Effector CD8-positive, alpha-beta T cell (primary cell): Measurements from ENCODE around the gene EDC4.

Experiments used
- DNase-seq: peaks from one replicate; lab custom pipeline; 2025; lab: John Stamatoyannopoulos, UW

The EDC4 gene

DNA sequence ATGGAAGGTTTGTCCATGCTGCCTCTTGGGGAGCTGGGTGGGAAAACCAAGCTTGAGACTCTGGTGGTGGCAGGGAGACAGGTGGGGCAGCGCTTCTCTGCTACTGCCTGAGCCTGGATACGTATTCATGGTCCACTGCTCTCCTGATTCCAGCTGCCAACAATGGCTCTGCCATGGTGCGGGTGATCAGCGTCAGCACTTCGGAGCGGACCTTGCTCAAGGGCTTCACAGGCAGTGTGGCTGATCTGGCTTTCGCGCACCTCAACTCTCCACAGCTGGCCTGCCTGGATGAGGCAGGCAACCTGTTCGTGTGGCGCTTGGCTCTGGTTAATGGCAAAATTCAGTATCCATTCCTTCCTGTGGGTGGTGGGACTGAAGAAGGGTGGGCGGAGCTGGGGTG, 4.2 kb downstream of the EDC4 start:
- DNase-seq = no peak

DNA sequence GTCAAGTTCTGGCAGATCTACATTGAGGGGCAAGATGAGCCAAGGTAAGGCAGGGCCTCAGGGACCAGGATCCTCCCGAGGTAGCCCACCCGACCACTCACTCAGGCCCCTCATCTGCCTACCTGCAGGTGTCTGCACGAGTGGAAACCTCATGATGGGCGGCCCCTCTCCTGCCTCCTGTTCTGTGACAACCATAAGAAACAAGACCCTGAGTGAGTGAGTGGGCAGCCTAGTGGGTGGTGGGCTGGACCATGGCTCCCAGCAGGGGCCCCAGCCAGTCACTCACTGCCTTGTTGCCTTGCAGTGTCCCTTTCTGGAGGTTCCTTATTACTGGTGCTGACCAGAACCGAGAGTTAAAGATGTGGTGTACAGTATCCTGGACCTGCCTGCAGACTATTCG, 5.4 kb downstream of the EDC4 start:
- no peak for DNase-seq

DNA sequence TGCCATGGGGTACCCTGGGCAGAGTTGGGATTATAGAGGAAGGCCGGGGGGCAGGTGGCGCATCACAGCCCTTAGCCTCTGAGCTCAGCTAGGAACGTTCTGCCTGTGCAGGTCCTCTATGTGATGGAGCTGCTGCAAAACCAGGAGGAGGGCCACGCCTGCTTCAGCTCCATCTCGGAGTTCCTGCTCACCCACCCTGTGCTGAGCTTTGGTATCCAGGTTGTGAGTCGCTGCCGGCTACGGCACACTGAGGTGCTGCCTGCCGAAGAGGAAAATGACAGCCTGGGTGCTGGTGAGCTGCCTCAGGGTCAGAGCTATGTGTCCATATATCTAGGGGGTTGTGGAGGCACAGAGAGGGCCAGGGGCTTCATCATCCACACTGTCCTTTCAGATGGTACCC, 6.0 kb downstream of the EDC4 start:
- DNase-seq = no peak

DNA sequence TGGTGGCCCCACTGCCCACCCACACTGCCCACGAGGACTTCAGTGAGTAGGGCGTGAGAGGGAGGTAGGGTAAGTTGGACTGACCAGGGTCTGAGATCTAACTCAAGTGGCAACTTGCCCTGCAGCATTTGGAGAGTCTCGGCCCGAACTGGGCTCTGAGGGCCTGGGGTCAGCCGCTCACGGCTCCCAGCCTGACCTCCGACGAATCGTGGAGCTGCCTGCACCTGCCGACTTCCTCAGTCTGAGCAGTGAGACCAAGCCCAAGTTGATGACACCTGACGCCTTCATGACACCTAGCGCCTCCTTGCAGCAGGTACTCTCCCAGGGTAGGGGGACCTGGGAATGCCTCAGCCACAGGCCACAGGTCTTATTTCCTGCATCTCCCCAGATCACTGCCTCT, 6.6 kb downstream of the EDC4 start:
- DNase-seq = no peak

DNA sequence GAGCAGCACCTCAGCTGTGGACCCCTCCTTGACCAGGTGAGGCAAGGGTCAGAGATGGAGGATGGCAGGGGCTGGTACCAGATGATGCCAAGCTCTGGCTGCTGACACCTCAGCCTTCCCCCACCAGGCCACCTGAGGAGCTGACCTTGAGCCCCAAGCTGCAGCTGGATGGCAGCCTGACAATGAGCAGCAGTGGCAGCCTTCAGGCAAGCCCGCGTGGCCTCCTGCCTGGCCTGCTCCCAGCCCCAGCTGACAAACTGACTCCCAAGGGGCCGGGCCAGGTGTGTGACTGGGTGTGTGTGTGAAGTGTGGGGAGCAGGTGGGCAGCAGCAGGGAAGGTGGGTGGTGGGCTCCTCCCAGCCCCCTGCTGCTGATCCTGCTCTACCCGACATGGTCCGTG, 7.1 kb downstream of the EDC4 start:
- no peak for DNase-seq

DNA sequence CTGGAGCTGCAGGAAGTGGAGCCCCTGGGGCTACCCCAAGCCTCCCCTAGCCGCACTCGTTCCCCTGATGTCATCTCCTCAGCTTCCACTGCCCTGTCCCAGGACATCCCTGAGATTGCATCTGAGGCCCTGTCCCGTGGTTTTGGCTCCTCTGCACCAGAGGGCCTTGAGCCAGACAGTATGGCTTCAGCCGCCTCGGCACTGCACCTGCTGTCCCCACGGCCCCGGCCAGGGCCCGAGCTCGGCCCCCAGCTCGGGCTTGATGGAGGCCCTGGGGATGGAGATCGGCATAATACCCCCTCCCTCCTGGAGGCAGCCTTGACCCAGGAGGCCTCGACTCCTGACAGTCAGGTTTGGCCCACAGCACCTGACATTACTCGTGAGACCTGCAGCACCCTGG, 7.7 kb downstream of the EDC4 start:
- no peak for DNase-seq

DNA sequence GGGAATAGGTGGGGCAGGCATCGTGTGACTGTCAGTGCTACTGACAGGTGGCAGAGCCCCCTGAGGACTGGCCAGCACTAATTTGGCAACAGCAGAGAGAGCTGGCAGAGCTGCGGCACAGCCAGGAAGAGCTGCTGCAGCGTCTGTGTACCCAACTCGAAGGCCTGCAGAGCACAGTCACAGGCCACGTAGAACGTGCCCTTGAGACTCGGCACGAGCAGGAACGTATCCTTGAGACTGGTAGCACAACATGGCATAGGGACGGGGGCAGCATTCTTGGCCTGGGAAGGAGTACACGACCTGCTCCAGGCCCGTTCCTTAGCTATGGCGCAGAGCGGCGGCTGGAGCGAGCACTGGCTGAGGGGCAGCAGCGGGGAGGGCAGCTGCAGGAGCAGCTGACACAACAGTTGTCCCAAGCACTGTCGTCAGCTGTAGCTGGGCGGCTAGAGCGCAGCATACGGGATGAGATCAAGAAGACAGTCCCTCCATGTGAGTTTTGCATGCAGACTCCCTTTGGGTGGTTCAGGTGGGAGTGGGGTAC, 8.8 kb downstream of the EDC4 start:
- no peak for DNase-seq

DNA sequence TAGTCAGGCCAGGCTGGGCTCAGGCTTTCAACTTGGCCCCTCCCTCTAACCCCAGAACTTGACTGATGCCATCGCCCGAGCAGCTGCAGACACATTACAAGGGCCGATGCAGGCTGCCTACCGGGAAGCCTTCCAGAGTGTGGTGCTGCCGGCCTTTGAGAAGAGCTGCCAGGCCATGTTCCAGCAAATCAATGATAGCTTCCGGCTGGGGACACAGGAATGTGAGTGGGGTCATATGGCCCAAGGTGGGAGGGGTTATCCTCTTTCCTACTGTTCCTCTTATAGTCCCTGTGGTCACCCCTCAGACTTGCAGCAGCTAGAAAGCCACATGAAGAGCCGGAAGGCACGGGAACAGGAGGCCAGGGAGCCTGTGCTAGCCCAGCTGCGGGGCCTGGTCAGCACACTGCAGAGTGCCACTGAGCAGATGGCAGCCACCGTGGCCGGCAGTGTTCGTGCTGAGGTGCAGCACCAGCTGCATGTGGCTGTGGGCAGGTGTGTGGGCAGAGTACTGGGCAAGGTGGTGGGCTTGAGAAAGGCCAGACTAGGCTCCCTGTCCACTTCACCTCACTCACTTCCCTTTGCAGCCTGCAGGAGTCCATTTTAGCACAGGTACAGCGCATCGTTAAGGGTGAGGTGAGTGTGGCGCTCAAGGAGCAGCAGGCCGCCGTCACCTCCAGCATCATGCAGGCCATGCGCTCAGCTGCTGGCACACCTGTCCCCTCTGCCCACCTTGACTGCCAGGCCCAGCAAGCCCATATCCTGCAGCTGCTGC, 9.7 kb downstream of the EDC4 start:
- DNase-seq = no peak

DNA sequence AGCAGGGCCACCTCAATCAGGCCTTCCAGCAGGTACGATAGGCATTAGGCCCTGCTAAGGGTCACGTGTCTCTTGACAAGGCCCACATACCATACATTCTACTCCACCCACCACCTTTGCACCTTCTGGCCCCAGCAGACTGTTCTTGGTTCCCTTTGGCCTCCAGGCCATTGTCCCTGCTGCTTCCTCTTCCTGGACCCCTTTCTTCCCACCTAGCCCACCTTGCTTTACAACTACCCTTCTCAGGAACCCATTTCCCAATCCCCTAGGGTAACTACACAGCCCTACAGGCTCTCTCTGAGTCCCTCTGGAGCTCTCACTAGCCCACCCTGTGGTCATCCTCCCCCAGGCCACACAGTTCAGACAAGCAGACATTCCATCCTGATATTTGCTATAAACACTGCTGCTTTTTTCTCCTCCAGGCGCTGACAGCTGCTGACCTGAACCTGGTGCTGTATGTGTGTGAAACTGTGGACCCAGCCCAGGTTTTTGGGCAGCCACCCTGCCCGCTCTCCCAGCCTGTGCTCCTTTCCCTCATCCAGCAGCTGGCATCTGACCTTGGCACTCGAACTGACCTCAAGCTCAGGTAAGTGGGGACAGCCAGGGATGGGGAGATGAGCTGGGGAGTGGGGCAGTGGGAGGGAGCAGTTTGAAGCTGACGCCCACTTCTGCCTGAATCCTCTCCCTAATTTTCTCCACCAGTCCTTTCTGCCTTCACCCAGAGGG, 10.5 kb downstream of the EDC4 start:
- no peak for DNase-seq

DNA sequence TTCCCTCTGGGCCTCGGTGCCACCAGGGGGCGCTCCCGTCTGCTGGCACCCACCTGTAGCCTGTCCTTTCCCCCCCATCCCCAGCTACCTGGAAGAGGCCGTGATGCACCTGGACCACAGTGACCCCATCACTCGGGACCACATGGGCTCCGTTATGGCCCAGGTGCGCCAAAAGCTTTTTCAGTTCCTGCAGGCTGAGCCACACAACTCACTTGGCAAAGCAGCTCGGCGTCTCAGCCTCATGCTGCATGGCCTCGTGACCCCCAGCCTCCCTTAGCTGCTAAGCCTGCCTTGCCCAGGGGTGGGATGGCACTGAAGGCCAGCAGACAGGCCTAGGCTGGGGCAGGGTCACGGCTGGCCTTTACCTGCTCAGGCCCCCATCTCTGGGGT, 11.0 kb downstream of the EDC4 start:
- peak; percentile 66 for DNase-seq

DNA sequence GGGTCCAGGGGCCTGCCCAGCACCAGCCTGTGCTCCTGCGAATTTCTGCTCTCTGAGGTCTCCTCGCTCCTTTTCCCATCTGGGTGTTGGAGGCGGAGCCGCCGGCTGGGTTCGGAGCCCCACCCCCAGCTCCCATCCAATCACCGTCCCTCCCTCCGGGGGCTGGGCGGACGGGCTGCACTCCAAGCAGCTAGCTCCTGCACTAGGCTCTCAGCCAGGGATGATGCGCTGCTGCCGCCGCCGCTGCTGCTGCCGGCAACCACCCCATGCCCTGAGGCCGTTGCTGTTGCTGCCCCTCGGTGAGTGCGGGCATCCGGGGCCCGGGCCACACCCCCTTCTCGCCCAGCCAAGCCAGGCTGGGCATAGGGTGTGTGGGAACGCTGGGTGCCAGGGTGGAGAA, 11.8 kb downstream of the EDC4 start, which contains the start of gene NRN1L:
Gene NRN1L (plus strand): TSS at position 202 of the 400 bp plus-strand sequence. CDS start 19 bp downstream, at position 221.
- DNase-seq = no peak

DNA sequence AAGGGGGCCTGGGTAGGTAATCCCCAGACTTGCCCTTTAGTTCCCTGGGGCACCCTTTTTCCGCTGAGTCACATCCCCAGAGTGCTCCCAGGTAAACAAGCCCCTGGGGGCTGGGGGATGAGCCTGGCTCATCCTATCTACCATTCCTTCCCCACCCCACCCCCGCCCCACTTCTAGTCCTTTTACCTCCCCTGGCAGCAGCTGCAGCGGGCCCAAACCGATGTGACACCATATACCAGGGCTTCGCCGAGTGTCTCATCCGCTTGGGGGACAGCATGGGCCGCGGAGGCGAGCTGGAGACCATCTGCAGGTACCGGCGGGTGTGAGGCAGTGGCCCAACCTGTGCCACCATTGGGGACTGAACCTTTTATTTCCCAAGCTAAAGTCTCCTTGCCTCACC, 12.7 kb downstream of the EDC4 start:
- DNase-seq = no peak

DNA sequence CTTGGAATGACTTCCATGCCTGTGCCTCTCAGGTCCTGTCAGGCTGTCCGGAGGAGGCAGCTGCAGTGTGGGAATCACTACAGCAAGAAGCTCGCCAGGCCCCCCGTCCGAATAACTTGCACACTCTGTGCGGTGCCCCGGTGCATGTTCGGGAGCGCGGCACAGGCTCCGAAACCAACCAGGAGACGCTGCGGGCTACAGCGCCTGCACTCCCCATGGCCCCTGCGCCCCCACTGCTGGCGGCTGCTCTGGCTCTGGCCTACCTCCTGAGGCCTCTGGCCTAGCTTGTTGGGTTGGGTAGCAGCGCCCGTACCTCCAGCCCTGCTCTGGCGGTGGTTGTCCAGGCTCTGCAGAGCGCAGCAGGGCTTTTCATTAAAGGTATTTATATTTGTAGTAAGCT, 13.1 kb downstream of the EDC4 start:
- no peak for DNase-seq

DNA sequence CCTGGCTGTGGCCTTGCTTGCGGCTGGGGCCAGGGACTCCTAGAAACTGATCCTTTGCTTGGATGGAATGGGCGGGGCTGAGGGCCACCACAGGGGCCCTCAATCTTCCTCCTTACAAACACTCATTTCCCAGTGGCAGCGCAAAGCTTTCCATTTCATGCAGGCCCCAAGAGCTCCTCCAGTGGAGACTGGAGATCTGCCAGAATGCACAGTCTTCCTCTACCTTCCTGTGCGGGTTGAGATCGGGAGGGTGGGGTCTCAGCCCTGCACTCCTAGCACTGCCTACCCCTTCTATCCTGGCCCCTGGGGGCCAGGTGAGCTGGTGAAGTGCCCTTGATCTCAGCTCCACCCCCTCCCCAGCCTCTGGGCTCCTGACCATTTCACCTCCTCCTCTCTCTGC, 13.5 kb downstream of the EDC4 start:
- no peak for DNase-seq

DNA sequence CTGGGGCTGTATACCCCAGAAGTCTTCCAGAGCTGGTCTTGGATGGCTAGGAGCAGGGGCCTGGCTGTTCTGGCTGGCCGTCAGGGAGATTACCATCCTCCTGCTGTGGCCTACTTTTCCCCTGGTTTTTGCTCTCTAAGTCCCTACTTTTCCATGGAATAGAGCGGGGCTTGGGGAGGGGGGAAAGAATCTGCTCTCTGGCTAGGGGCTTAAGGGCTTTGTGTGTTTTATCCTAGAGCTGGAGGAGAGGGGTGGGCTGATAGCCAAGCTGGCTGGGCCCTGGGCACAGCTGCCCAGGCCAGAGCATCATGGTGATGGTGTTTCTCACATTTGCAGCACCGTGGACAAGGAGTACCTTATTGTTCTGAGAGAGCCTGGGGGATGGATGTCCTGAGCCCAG, 15.5 kb downstream of the EDC4 start:
- DNase-seq = no peak

DNA sequence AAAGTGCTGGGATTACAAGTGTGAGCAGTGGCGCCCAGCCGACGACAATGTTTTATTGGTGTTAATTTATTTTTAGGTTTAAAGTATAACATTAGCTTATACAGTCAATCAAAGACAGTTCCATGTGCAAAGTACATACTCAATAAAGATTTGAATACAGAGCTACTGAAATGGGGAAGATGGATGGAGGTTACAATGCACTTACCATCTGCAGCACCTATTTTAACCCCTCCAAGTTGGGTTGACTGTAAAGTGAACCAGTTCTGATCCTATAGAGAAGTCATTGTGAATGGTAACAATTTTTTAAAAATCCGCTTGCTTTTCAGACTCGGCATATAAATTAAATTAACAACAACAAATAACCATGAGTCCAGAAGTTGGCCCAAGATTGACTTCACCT, 19.5 kb downstream of the EDC4 start:
- no peak for DNase-seq

DNA sequence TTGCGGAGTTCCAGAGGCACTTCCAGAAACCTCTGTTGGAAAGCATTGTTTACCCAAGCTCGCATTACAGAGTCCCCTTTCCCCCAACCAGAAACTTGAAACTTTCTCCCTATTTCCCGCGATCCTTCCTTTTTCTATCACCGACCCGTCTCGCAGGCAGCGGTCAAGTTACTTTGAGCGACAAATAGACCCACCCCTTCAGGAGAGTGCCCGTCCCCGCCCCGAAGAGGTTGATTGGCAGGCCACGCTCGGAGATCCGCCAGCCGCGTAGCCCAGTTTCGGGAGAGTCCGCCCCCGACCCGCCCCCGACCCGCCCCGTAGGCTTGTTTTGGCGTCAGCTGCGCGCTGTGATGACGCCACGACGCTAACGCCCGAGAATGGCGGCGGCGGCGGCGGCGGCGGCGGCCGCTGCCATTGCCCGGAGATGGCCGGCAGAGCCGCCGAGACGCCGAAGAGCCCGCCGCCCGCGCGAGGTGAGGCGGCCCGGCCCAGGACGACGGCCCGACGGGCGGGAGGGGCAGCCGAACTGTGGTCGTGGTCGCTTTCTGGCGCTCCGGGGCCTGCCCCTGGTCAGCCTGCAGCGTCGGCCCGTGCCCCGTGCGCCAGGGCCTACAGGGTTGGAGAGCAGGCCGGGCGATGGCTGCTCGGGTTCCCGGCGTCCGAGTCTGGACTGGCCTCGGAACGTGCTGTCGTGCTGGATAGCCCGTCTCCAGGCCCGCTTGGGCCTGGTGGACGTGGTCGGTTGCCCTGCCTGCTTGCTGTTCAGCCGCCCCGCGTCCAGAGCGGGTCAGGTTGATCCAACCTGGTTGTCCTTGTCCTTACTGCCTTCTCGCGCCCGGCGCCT, 20.3 kb downstream of the EDC4 start, which contains the start of gene PSKH1:
Gene PSKH1 (plus strand): TSS at position 356 of the 844 bp plus-strand sequence. CDS start 15,496 bp downstream, outside the sequence.
- peak; percentile 95 for DNase-seq

DNA sequence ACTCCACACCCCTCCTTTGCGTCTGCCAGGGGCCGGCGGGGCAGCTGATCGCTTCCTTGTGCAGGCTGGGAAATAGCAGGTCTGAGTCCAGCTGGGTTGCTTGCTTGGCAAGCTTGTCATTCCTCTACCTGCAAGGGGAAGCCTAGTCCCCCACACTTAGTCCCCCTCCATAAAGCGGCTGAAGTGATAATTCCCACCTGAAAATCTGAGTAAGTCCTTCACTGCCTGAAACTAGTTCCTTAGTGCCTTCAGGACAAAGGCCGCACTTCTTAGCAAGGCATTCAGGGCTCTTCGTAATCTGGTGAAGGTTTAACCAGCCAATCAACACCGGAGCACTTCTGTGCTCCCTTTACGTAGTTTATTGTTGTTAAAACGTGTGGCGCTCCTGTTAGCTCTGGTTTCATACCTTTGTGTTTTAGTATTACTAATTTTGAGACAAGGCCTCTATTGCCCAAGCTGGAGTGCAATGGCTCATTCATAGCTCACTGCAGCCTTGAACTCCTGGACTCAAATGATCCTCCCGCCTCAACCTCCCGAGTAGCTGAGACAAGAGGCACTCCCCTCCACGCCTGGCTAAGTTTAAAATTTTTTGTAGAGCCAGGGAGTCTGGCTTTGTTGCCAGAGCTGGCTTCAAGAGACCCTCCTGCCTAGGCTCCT, 21.0 kb downstream of the EDC4 start:
- DNase-seq = no peak

DNA sequence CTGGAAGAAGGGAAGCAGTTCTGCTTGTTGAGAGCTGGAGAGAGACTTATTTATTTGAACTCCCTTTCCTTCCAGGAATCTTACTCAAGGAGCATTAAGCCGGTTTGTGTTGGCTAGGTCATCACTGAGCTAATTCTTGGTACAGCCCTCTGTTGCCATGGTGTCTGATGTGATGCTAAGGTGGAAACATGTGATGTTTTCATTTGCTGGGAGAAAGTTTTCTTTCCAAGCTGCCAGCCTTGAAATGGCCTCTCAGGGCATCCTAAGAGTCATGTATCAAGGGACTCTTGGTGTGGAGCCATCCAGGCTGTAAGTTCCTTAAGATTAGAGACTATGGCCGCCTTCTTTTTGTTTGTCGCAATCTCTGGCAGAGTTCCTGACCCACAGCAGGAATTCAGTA, 24.4 kb downstream of the EDC4 start:
- no peak for DNase-seq

DNA sequence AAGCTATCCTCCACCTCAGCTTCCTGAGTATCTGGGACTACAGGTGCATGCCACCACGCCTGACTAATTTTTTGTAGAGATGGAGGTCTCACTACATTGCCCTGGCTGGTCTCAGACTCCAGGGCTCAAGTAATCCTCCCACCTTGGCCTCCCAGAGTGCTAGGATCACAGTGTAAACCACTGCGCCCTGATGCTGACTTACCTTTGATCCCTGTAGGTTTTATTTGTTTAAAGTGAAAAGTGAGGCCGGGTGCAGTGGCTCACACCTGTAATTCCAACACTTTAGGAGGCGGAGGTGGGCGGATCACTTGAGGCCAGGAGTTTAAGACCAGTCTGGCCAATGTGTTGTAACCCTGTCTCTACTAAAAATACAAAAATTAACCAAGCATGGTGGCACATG, 28.9 kb downstream of the EDC4 start:
- no peak for DNase-seq

DNA sequence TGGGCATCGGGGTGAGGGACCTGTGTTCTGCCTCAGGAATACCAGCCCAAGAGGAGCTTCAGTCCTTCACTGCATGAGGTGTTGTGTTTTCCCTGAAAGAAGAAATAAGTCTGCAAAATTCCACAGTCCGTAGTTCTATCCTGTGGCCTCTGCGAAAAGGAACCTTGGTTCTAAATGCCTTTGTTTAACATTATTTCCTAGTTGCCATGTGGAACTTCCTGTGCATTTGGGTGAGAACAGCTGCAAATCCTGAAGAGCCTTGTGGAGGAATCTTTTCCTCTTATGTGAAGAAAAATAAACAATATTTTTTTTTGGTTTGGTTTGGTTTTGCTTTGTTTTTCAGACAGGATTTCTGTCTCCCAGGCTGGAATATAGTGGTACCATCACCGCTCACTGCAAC, 30.0 kb downstream of the EDC4 start:
- DNase-seq = no peak
